Measurements from ENCODE around the gene ERN2.
A peak's percentile ranks its signal among the peaks of the same experiment; 100 is the strongest.

The ERN2 gene

DNA sequence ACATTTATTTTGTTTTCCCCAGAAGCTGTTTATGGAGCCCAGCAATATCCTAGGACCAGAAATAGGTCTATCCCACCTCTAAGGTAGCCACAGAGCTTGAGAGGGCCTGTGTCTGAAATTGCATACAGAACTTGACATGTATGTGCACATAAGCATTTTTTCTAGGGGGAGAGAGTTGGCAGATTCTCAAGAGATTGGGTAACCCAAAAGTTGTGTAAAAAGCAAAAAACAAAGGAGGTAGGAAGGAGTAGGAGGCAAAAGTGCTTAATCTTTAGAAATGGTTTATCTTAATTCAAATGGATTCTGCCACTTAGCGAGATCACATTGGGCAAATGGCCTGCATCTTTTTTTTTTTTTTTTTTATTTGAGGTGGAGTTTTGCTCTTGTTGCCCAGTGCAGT is 30.8 kb downstream of the ERN2 start:
- H3K79me2 ChIP-seq (ENCODE audit: insufficient read depth, low read depth), result peaks cover 49% of the 10 kb centered on the region
- no peak overlapping the region for H3K9ac ChIP-seq
- no peak overlapping the region for H3K4me2 ChIP-seq
- TF ChIP-seq, protein P1, sequence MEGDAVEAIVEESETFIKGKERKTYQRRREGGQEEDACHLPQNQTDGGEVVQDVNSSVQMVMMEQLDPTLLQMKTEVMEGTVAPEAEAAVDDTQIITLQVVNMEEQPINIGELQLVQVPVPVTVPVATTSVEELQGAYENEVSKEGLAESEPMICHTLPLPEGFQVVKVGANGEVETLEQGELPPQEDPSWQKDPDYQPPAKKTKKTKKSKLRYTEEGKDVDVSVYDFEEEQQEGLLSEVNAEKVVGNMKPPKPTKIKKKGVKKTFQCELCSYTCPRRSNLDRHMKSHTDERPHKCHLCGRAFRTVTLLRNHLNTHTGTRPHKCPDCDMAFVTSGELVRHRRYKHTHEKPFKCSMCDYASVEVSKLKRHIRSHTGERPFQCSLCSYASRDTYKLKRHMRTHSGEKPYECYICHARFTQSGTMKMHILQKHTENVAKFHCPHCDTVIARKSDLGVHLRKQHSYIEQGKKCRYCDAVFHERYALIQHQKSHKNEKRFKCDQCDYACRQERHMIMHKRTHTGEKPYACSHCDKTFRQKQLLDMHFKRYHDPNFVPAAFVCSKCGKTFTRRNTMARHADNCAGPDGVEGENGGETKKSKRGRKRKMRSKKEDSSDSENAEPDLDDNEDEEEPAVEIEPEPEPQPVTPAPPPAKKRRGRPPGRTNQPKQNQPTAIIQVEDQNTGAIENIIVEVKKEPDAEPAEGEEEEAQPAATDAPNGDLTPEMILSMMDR (conservative IDR thresholded peaks at IDR 0.05; ENCODE audit: low read depth, low read length), result no peak
- 0 out of 2 replicates have a peak, but pooled peaks cover 8% of the 10 kb centered on the region for H4K20me1 ChIP-seq (ENCODE audit: insufficient read depth)
- no peak overlapping the region for H3K27ac ChIP-seq
- H3K4me3 ChIP-seq (IDR thresholded peaks at IDR 0.05; ENCODE audit: insufficient read depth, low read depth, low read length), result no peak overlapping the region
- H3K27me3 ChIP-seq (ENCODE audit: insufficient read depth, low read depth), result no peaks in the 10 kb centered on the region
- H2AFZ ChIP-seq (ENCODE audit: low read depth), result no peak overlapping the region
- H3K36me3 ChIP-seq (ENCODE audit: insufficient read depth), result peaks cover 33% of the 10 kb centered on the region; the same call in 1 of the 2 replicates
- H3K4me1 ChIP-seq (ENCODE audit: low read depth, poor library complexity, severe bottlenecking), result peaks cover 30% of the 10 kb centered on the region

DNA sequence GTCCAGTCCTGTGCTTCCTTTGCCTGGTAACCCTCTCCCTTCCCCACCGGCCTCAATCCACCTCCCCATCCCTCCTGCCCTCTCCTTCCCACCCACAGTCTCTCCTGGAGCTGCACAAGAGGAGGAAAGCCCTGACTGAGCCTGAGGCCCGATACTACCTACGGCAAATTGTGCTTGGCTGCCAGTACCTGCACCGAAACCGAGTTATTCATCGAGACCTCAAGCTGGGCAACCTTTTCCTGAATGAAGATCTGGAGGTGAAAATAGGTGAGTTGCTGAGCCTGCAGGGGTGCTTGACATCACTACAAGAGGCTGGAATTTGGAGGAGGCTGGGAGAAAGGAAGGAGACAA is 33.1 kb downstream of the ERN2 start:
- Histone ChIP-seq H3K4me3 (IDR thresholded peaks at IDR 0.05; ENCODE audit: insufficient read depth, low read depth, low read length) (peak overlapping the region; percentile 40), H3K79me2 (ENCODE audit: insufficient read depth, low read depth) (peaks cover 49% of the 10 kb centered on the region), H3K4me2 (peak overlapping the region; percentile 61), H3K27ac (no peak overlapping the region), H3K9ac (peak overlapping the region; percentile 67; the same call in 1 of the 2 replicates), H2AFZ (ENCODE audit: low read depth) (no peak overlapping the region), H3K36me3 (ENCODE audit: insufficient read depth) (peaks cover 29% of the 10 kb centered on the region; the same call in 1 of the 2 replicates), H4K20me1 (ENCODE audit: insufficient read depth) (0 out of 2 replicates have a peak, but pooled peaks cover 8% of the 10 kb centered on the region), H3K27me3 (ENCODE audit: insufficient read depth, low read depth) (no peaks in the 10 kb centered on the region), H3K4me1 (ENCODE audit: low read depth, poor library complexity, severe bottlenecking) (peaks cover 30% of the 10 kb centered on the region)
- TF ChIP-seq, protein P1 (conservative IDR thresholded peaks at IDR 0.05; ENCODE audit: low read depth, low read length), result no peak

DNA sequence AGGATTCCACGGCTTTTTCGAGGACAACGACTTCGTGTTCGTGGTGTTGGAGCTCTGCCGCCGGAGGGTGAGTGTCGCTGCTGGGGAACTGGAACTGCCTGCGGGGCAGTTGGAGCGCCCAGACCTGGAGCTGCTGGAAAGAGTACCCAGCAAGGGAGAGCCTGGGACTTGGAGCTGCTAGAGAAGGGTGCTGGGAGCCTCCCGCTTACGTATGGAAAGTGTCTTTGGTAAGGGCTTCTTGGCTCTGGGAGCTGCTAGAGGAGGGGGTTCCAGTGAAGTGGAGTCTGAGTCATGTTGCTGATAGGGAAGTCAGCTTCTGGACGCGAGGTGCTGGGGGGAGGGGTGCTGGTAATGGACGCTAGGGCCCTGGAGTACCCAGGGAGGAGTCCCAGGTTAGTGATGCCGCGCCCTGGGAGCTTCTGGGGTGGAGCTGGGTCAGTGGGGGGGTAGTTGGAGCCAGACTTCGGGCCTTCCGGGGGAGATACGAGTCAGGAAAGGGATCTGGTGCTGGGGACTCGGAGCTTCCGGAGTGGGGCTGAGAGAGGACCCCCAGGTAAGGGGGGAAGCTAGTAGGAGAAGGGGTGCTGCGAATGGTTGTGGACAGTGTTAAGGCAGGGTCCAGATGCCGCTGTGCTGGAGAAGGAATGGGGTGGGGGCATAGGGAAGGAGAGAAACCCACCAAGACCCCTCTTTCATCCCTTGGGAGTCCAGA is 33.6 kb downstream of the ERN2 start:
- Histone ChIP-seq H4K20me1 (ENCODE audit: insufficient read depth) (0 out of 2 replicates have a peak, but pooled peaks cover 8% of the 10 kb centered on the region), H3K36me3 (ENCODE audit: insufficient read depth) (peaks cover 29% of the 10 kb centered on the region; the same call in 1 of the 2 replicates), H2AFZ (ENCODE audit: low read depth) (peak overlapping the region; percentile 52), H3K4me3 (IDR thresholded peaks at IDR 0.05; ENCODE audit: insufficient read depth, low read depth, low read length) (peak overlapping the region; percentile 65), H3K27me3 (ENCODE audit: insufficient read depth, low read depth) (no peaks in the 10 kb centered on the region), H3K4me2 (peak overlapping the region; percentile 61), H3K79me2 (ENCODE audit: insufficient read depth, low read depth) (peaks cover 49% of the 10 kb centered on the region), H3K9ac (peak overlapping the region; percentile 67), H3K4me1 (ENCODE audit: low read depth, poor library complexity, severe bottlenecking) (peaks cover 30% of the 10 kb centered on the region), H3K27ac (peak overlapping the region; percentile 46)
- TF ChIP-seq, protein P1 (conservative IDR thresholded peaks at IDR 0.05; ENCODE audit: low read depth, low read length), result no peak

DNA sequence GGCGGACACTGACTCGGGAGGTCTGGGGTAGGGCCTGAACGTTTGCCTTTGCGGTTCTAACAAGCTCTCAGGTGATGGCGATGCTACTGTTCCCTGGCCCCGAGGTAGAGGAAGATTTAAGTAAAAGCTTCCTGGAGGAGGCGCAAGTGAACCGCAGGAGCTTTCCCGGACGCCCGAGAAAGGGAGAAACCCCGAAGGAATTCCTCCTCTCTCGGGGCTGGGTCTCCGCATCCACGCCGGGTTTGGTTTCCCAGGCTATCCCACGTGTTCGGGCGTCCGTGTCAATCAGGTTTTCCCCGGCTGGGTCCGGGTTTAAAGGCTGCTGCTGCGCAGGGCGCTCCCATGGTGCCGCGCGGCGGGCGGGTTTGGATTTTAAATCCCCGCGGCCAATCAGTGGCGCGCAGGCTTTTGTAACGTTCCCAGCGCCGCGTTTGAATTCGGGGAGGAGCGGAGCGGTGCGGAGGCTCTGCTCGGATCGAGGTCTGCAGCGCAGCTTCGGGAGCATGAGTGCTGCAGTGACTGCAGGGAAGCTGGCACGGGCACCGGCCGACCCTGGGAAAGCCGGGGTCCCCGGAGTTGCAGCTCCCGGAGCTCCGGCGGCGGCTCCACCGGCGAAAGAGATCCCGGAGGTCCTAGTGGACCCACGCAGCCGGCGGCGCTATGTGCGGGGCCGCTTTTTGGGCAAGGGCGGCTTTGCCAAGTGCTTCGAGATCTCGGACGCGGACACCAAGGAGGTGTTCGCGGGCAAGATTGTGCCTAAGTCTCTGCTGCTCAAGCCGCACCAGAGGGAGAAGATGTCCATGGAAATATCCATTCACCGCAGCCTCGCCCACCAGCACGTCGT is 34.4 kb downstream of the ERN2 start, which contains the start of gene PLK1:
TSS of gene PLK1 (plus strand) at position 460 of the 844 bp plus-strand sequence. CDS start at position 504, 44 bp downstream.
- Histone ChIP-seq H3K4me3 (IDR thresholded peaks at IDR 0.05; ENCODE audit: insufficient read depth, low read depth, low read length) (peak within 1 kb of the TSS; percentile 65), H3K4me1 (ENCODE audit: low read depth, poor library complexity, severe bottlenecking) (peaks cover 30% of the 10 kb centered on the region), H3K36me3 (ENCODE audit: insufficient read depth) (peaks cover 25% of the 10 kb centered on the region; the same call in 1 of the 2 replicates), H2AFZ (ENCODE audit: low read depth) (peak within 1 kb of the TSS; percentile 52), H3K9ac (peak within 1 kb of the TSS; percentile 67), H3K4me2 (peak within 1 kb of the TSS; percentile 61), H3K27ac (peak within 1 kb of the TSS; percentile 46), H3K27me3 (ENCODE audit: insufficient read depth, low read depth) (no peaks in the 10 kb centered on the region), H4K20me1 (ENCODE audit: insufficient read depth) (0 out of 2 replicates have a peak, but pooled peaks cover 8% of the 10 kb centered on the region), H3K79me2 (ENCODE audit: insufficient read depth, low read depth) (peaks cover 45% of the 10 kb centered on the region)
- TF ChIP-seq, protein P1 (conservative IDR thresholded peaks at IDR 0.05; ENCODE audit: low read depth, low read length), result no peak
